ENCODE measurements around the gene PLA2G2D.

Gene PLA2G2D

DNA sequence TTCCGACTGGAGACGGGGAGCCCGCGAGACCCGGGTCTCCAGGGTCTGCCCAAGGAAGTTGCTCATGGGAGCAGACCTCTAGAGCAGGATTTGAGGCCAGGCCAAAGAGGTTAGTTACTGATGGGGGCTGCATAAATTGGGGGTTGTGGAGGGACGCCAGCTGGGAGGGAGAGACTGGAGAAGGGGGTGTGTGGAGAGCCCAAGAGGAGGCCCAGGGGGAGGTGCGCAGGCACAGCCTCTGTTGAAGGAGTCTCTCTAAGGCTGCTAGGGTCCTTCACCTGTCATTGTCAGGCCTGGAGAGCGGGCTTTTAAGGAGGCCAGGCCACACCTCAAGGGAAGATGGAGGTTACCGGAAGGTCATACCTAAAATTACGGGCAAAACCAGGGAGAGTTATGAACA, 49.0 kb downstream of the PLA2G2D start:
- TF ChIP-seq, protein P1, sequence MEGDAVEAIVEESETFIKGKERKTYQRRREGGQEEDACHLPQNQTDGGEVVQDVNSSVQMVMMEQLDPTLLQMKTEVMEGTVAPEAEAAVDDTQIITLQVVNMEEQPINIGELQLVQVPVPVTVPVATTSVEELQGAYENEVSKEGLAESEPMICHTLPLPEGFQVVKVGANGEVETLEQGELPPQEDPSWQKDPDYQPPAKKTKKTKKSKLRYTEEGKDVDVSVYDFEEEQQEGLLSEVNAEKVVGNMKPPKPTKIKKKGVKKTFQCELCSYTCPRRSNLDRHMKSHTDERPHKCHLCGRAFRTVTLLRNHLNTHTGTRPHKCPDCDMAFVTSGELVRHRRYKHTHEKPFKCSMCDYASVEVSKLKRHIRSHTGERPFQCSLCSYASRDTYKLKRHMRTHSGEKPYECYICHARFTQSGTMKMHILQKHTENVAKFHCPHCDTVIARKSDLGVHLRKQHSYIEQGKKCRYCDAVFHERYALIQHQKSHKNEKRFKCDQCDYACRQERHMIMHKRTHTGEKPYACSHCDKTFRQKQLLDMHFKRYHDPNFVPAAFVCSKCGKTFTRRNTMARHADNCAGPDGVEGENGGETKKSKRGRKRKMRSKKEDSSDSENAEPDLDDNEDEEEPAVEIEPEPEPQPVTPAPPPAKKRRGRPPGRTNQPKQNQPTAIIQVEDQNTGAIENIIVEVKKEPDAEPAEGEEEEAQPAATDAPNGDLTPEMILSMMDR (conservative IDR thresholded peaks at IDR 0.05): no peak
- no peak overlapping the region for H3K27ac ChIP-seq

DNA sequence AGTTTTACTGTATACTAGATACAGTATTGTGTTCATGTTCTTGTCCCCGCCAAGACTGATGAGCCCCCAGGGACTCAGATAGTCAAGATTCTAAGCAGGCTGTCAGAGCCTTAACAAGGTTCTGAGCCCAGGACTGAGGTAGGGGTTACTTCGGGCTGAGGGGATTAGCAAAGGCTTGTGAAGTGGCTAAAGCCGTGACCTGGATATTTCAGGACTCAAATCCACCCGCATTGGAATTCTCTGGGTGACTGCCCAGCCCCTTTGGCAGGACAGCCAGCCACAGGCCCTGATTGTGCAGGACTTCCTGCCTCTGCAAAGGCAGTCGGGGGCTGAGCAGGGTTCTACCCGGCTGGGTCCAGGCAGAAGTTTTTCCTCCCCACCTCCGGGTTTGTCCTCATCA, 49.5 kb downstream of the PLA2G2D start, which contains the start of gene PLA2G5:
Gene PLA2G5 (plus strand): TSS at position 321 of the 400 bp plus-strand sequence. CDS start 14,637 bp downstream, outside the sequence.
- TF ChIP-seq, protein P1 (conservative IDR thresholded peaks at IDR 0.05): no peak
- no peak within 1 kb of the TSS for H3K27ac ChIP-seq

DNA sequence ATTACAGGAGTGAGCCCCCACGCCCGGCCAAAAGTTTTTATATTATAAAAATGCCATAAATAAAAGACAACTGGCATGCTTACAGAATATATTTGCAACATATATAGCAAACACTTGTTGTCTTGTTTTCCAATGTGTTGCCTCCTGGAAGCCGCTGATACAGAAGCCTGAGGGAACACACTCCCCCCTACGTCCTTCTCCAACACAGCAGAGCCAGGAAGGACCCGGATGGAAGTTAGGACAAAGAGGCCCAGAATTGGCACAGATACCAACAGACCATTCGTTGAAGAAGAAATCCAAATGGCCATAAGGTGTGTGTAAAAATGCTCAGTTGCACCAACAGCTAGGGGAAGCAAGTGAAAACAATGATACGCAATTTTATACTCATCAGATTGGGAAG, 50.6 kb downstream of the PLA2G2D start:
- TF ChIP-seq, protein P1 (conservative IDR thresholded peaks at IDR 0.05): no peak
- no peak overlapping the region for H3K27ac ChIP-seq

DNA sequence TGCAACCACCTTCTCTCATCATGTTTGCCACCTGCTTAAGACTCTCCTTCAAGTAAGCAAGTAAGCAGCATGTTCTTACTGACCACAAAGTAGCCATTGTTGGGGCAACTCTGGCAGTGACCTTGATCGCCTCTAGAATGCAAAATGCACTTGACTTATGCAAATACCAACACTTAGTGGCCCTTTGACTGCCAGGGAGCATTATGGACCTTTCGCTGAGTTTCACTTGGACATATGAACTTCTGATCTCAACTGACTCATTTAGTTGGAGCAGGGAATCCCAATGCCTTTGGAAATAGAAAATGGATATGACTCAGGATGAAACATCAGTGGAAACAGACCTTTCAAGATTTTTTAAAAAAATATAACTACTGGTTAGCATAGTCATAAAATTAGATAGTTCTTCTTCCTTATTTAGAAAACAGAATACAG, 55.5 kb downstream of the PLA2G2D start:
- no peak overlapping the region for H3K27ac ChIP-seq
- TF ChIP-seq, protein P1 (conservative IDR thresholded peaks at IDR 0.05): no peak
